GM21825 (cell line): ENCODE measurements around the gene SOX13.

Source experiments
- ATAC-seq: cut with Tn5 transposase; IDR thresholded peaks from one replicate; pipeline ENCODE4 v1.9.1; 2021; ENCODE audit warnings: mild to moderate bottlenecking, moderate library complexity; ENCODE audit not compliant: unreplicated experiment

Gene SOX13

DNA sequence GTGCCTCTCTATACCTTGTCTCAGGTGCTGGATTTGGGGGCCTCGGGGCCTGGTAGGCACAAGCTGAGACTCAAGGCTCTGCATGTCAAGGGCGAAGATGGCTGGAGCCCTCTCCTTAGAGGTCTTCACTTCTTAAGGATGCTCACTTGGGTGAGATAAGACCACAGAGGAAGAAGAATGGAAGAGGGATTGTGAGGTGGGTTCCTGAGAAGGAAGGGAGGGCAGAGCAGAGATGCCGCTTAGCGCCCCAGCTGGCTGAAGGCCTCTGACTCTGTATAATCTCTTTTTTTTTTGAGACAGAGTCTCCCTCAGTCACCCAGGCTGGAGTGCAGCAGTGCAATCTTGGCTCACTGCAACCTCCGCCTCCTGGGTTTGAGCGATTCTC, 32.2 kb downstream of the SOX13 start:
- ATAC-seq: no peak

DNA sequence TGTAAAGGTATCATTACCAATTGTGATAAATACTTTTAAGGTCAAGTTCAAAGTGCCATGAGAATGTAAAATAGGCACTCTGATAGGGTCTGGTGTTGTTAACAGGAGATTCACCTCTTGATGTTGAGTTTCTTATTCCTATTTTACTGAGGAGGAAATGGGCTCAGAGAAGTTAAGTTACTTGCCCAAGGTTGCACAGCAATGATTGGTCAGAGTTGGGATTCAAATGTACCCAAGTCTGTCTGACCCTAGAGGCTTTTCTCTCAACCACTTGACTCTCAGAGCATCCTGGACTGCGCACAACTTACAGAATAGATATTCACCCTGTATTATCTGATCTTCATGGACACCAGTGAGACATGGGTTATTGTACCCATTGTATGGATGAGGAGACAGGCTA, 33.9 kb downstream of the SOX13 start:
- no peak for ATAC-seq

DNA sequence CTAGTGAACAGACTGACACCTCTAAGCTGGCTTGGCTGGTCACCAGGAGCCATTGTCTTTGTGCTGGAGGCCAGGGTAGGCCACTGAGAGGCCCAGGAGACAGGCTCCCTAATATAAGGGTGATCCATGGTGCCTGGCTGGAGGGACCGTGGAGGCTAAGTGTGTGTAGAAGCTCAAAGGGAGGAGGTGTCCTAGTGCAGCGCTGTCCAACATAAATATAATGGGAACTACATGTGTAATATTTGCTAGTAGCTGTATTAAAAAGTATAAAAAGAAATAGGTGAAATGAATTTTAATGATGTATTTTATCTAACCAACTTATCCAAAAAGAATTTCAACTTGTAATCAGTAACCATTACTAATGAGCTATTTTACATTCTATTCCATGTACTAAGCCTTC, 35.0 kb downstream of the SOX13 start:
- no peak for ATAC-seq

DNA sequence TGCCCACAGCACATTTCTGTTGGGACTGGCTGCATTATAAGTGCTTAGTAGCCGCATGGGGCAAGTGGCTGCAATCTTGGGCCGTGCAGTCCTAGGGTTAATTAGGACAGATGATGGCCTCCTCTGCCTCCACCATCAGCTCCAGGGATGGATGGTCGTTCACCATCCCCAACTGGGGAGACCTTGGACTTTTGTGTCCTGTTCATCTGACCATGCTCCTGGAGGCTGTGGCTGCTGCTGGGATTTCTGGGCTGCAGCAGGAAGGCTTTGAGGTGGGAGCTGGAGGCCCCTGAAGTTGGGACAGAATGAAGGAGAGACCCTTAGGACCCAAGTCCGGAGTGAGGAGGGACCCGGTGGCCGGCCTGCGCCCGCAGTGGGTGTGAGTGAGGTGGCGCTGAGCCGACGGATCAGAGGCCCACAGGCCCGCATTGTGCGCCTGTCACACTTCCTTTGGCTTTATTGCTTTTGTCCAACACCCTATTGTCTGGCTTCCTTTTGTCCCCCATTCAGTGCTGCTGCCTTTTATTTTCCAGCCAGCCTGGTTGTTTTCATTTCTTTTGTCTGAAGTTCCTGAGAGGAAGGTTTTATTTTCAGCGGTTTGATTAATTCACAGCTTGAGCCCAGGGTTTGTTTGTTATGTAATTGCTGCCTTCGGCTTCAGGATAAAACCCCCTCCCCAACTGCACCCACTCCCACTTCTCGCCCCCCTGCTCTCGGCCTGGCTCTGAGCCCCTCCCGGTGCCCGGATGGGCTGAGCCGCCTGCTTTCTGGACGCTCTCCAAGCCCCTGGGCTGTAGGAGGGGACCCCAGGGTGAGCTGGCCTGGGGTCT, 35.6 kb downstream of the SOX13 start:
- no peak for ATAC-seq

DNA sequence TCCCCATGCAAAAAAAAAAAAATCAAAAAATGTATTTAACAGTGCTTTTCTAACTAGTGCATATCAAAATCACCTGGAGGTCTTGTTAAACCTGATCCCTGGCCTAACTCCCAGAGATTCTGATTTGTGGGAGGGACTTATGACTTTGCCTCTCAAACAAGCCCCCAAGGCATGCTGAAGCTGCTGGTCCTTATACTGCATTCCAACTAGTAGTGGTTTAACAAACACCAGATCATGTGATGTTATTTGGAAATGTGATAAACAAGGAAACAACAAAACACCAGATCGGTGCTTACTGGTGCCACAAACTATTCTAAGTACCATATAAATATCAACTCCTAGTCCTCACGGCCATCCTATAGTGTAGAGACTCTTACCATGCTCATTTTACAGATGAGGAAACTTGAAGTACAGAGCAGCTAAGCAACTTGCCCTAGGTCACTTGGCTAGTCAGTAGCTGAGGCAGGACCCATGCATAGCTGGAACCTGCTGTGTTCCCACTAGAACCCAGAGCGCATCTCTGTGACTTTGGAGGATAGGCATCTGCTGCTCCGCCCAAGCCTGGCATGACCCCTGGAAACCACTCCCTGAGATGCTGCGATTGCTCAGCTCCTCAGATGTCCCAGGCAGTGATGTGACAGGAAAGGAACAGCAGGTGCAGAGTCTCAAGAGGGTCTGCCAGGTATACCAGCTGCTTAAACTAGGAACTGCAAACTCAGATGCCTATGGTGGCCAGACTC, 38.1 kb downstream of the SOX13 start:
- no peak for ATAC-seq

DNA sequence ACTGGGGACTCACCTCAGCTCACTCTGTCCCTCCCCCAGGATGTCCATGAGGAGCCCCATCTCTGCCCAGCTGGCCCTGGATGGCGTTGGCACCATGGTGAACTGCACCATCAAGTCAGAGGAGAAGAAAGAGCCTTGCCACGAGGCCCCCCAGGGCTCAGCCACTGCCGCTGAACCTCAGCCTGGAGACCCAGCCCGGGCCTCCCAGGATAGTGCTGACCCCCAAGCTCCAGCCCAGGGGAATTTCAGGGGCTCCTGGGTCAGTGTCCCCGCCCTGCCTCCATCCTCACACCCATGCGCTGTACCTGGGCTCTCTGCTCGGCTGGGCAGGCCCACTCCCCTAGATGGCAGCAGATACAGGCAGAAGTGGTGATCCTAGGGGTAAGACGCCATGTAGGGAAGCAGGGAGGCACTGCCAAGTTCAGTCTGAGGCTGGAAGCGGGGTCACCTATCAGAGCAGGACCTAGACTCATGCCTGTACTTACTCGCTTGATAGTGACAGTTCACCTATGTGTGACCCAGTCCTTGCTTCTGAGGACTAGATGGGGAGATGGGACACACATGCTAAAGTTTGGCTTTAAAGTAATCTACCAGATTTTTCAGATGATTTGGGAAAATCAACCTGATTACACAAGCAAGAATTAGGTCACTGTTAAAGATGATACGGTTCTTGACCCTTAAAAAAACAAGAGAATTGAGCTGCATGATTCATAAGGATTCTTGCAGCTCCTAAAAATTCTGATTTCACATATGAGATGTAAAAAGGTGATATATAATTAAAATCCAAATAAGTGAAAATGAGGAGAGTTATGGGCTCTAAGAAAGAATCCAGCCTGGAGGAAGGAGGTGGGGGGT, 40.2 kb downstream of the SOX13 start:
- ATAC-seq: no peak

DNA sequence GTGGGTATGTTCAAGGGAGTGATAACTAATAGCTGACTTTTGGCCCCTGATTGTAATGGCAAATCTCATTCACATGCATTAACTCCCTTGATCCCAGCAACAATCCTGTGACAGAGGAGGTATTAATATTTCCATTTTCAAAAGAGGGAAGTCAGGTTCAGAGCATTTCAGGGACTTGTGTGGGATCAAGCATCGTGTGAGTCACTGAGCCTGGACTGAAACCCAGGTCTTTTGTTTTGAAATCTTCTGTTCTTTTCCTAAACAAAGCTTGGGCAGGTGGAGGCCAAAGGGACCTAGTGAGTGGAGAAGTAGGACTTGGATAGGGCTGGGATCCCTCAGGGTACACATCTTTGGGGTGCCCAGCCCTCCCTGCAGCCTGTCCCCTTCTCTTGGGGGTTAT, 41.0 kb downstream of the SOX13 start:
- no peak for ATAC-seq

DNA sequence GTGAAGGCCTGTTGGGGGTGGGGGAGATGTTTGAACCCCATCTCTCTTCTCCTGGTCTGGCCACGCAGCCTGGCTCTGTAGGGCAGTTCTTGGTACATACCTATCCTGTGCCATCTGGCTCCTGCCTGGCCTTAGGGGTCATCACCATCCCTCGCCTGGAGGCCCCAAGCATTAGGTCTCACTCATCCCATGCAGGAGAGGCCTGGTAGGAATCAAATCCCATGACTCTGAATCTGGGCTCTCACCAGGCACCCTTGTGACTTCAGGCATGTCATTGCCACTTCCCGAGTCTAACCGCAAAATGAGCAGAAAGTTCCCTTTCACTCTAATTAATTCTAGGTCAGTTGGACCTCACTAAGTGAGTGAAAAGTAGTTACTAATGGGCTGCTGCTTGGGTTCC, 41.7 kb downstream of the SOX13 start:
- no peak for ATAC-seq

DNA sequence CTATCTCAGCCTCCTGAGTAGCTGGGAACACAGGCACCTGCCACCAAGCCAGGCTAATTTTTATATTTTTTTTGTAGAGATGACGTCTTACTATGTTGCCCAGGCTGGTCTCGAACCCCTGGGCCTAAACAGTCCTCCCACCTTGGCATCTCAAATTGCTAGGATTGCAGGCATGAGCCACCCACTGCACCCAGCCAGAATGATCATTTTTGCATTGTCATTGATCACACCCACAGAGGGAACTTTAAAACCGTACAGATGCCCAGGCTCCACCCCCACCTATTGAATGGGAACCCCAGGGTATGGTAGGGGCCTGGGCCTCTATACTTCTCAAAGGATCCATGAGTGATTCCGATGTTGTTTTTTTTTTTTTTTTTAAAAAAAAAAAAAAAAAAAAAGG, 42.2 kb downstream of the SOX13 start:
- ATAC-seq: no peak

DNA sequence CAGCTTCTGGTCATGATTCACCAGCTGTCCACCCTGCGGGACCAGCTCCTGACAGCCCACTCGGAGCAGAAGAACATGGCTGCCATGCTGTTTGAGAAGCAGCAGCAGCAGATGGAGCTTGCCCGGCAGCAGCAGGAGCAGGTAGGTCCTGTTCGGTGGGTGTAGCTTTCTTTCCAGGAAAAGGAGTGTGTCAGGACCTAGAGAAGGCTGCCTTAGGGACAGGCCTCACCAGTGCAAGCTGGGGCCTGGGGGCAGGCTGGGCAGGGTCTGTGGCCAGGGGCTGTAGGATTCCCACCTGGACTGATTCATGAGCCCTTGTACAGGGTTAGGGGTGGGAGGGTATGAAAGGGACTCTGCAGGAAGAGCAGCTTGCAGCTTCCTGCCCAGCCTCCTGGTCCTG, 43.6 kb downstream of the SOX13 start:
- no peak for ATAC-seq

DNA sequence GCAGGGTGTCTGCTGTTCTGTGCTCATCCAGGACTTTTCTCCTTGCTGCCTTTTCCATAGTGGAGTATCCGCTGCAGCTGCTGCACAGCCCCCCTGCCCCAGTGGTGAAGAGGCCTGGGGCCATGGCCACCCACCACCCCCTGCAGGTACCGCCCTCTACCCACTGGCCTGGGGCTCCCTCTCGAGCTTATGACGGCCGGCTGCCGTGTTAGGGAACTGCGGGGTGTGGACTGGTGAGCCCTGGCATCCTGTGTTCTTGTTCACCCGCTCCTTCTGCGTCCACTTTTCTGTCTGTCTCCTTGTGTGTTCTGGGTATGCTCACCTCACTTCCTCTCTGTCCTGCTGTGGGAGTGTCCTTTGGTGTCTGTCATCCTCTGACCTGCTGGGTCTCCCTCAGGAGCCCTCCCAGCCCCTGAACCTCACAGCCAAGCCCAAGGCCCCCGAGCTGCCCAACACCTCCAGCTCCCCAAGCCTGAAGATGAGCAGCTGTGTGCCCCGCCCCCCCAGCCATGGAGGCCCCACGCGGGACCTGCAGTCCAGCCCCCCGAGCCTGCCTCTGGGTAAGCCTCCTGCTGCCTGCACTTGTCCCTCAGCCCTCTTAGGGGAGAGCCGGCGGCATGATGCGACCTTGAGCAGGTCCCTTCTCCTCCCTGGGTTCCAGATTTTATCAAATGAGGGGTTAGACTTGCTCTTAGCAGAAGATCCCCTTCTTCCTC, 49.1 kb downstream of the SOX13 start:
- ATAC-seq: no peak

DNA sequence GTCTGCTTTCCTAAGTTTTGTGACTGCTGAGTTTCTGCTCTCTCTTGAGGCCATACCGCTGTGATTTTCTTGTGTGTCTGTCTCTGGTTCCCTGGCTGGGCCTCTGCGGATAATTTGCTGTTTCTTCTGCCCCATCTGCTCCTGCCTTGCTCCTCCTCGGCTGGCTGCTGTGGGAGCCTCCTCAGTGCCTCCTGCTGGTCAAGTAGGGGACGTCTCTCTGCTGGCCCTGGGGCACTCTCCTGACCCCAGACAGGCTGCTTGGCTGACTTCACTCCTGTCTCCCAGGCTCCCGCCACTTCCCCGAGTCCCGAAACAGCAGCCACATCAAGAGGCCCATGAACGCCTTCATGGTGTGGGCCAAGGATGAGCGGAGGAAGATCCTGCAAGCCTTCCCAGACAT, 50.5 kb downstream of the SOX13 start:
- ATAC-seq: no peak

DNA sequence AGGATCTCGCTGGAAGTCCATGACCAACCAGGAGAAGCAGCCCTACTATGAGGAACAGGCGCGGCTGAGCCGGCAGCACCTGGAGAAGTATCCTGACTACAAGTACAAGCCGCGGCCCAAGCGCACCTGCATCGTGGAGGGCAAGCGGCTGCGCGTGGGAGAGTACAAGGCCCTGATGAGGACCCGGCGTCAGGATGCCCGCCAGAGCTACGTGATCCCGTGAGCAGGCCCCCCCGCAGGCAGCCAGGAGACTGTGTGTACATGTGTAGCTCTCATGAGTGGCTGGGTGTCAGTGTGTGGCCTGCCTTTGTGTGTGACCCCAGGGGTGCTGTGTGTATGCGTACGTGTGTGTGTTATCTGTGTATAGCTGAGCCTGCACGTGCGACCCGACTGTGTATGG, 51.7 kb downstream of the SOX13 start:
- ATAC-seq: no peak

DNA sequence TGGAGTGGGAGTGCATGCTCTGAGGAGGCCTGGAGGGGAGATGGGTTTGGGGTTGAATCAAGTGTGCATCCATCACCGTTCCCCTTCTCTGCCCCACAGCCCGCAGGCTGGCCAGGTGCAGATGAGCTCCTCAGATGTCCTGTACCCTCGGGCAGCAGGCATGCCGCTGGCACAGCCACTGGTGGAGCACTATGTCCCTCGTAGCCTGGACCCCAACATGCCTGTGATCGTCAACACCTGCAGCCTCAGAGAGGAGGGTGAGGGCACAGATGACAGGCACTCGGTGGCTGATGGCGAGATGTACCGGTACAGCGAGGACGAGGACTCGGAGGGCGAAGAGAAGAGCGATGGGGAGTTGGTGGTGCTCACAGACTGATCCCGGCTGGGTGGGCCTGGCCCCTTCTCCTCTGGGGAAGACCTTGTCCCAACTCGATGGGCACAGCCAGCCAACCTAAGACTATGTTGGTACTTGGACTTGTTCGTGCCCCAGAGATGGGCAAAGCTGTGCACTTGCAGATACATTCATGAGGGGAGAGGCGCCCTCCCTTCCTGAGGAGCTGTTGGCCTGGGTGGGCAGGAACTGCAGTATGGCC, 52.9 kb downstream of the SOX13 start:
- ATAC-seq: no peak

DNA sequence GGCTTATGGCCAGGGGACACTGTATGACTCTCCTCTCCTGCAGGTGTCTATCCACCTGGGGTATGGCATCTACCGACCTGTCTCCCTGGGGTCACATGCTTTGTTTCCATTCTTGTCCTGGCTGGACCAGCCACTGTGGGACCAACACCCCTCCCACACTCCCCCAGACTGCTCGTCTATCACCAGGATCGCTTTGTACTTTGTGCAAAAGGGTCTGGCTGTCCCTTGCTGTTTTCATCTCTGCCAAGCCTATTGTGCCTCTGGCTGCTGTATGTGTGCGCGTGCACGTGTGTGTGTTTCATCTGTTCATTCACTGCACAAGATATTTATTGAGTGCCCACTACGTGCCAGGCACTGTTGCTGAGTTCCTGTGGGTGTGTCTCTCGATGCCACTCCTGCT, 53.5 kb downstream of the SOX13 start:
- no peak for ATAC-seq

DNA sequence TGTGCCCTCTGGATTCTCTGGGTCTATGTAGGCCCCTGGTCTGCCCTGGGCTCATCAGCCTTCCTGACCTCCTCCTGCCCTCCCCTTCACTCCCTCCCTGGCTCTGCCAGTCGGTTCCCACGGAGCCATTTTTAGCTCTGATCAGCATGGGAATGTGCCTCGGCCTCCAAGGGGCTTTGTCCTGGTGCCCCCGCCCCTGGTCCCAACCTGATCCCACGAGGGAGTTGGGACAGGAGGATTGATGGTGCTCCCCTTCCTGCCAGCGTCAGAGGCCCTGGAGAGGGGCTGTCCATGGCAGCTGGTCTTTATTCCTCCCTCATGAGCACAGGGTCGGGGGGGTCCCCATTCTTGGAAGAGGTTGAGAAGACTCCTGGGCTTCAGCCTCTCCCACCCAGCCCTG, 54.0 kb downstream of the SOX13 start:
- ATAC-seq: no peak

DNA sequence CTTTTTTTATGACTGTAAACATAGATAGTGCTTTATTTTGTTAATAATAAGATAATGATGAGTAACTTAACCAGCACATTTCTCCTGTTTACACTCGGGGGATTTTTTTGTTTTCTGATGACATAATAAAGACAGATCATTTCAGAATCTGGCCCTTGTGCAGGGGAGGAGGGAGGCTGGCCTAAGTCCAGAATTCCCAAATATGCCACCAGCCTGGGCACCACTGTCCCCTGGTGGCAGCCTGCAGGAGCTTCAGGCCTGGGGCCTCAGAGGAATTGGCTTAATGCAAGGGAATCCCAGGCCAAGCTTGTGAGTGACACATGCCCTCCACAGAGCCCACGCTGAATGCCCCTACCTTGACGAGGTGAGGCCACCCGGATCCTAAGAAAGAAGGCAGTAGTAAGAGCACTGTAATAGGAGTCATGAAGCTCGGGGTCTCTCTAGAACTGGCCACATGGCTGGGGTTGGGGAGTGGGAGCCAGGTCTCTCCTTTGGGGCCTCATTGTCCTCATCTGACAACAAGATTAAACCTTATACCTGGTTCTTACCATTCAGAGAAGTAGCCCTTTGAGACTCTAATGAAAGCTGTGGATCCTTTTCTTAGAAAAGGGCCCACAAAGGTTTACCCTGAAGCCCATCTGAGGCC, 54.8 kb downstream of the SOX13 start:
- ATAC-seq: no peak

DNA sequence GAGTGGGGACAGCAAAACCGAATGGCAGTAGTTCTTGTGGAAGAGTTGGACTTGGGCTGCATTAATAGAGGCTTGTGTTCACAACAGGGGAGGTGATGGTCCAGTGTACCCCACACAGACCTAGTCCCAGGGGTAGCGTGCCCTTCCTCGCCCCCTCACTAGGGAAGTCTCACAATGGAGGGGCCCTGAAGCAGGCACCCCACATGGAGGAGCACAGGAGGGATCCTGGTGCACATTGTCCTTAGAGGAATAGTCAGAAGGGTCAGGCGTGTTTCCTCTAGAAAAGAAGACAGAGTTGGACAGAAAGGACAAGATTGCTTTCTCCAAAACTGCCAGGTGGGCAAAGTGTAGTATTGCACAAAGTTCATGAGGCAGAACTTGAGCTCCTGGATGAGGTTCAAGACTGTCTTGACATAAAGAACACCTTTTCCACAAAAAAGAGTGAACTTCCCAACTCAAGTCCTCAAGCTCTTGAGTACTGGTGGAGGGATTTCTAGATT, 55.6 kb downstream of the SOX13 start:
- no peak for ATAC-seq

DNA sequence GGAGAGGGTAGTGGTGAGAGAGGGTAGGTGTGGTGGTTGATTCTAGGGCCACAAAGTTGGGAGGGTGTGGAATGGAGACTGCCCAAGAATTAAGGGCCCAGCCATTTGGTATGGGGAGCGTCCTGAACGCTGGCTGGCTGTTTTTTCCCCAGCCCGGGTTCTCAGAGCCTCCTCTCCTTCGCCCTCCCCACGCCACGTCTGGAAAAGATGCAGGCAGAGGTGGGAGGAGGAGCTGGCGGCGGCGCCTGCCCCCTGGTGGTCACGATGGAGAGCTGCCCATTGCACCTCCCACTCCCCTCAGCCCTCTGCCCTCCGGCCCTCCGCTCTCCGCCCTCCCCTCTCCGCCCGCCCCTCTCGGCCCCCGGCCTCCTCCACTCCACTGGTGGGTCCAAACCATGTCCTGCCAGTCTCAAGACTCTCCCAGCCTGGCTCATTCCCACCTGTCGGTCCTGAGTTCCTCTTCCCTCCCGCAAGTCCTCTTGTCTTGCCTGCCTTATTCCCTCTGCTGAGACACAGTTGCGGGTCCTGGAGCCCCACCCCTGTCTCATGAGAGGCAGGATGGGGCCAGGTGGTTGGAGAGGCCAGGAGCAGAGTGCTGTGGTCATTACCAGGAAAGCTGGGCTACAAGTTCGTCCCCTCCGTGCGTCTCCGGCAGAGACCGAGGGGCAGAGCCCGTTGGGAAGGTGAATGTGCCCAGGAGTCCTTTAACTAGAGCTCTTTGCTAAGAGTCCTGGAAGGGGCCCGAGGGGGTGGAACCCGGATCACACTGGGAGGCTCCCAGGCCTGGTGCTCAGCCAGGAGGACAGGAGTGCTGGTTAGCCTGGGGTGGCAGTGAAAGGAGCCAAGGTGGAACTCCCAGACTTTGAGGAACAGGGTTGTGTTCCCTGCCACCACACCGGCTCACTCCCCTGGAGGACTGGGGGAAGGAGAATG, 56.3 kb downstream of the SOX13 start:
- no peak for ATAC-seq
